RWPE1 (cell line): ENCODE data around the gene SIGLEC1.

ENCODE experiments used
- CTCF ChIA-PET: fragments of 350-600 bp; sonication (Branson Sonifier 250); formaldehyde crosslinking; extraction: SDS; loops from one replicate; lab custom pipeline; 2021; lab: Yijun Ruan, JAX
- POLR2A ChIA-PET: fragments of 400-600 bp; formaldehyde crosslinking; extraction: SDS; loops from one replicate; lab custom pipeline; 2020; ENCODE audit warnings: antibody characterized with exemption; ENCODE audit not compliant: low non-redundant PET; lab: Yijun Ruan, JAX
- DNase-seq: peaks from one replicate; pipeline ENCODE4 v3.0.0; 2012; ENCODE audit warnings: low spot score
- H3K27ac ChIP-seq: fragments of 450-650 bp; 2 replicates; pipeline ENCODE4 v1.5.1; 2017
- TF ChIP-seq, protein P1 (sequence below): fragments of 450-650 bp; conservative IDR thresholded peaks from 2 replicates; pipeline ENCODE4 v1.5.1; 2017; ENCODE audit warnings: low read depth, mild to moderate bottlenecking

SIGLEC1 gene

DNA sequence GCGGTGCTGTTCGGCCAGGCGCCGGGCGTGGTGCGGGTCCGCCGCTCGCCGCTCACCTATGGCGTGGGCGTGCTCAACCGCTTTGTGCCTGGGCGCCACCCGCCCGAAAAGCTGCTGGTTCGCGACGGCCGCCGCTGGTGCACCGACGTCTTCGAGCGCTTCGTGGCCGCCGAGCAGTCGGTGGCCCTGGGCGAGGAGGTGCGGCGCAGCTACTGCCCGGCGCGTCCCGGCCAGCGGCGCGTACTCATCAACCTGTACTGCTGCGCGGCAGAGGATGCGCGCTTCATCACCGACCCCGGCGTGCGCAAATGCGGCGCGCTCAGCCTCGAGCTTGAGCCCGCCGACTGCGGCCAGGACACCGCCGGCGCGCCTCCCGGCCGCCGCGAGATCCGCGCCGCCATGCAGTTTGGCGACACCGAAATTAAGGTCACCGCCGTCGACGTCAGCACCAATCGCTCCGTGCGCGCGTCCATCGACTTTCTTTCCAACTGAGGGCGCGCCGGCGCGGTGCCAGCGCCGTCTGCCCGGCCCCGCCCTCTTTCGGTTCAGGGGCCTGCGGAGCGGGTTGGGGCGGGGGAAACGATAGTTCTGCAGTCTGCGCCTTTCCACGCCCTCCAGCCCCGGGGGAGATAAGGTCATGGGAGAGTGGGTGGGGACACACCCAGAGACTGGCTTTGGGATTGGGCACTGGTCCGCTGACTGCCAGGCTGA lies 39.4 kb upstream of the SIGLEC1 start:
- ChIA-PET POLR2A (no interaction called here), CTCF (interaction anchor here (0.7 to 1.5 kb wide), 6 partner anchors 9 to 103 kb away, joined by 3 to 6 read pairs (median 4); partner anchors contain the start of gene ADISSP)

DNA sequence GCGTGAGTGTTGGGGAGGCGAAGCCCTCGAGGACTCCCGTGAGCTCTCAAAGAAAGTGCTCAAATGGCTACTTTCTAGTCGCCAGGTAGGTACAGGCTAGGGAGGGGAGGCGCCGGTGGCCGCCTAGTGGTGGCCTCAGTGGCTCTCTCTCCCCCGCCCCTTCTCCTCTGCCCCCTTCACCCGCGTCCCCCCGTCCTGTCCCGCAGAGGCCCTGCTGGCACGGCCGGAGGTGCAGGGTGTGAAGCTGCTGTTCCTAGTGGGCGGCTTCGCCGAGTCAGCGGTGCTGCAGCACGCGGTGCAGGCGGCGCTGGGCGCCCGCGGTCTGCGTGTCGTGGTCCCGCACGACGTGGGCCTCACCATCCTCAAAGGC lies 38.9 kb upstream of the SIGLEC1 start:
- DNase-seq = no peak
- no peak overlapping the region for H3K27ac ChIP-seq
- CTCF ChIA-PET = interaction anchor here (0.7 to 1.2 kb wide), 5 partner anchors 9 to 103 kb away, joined by 3 to 6 read pairs (median 5); partner anchors contain the start of gene ADISSP
- TF ChIP-seq, protein P1, sequence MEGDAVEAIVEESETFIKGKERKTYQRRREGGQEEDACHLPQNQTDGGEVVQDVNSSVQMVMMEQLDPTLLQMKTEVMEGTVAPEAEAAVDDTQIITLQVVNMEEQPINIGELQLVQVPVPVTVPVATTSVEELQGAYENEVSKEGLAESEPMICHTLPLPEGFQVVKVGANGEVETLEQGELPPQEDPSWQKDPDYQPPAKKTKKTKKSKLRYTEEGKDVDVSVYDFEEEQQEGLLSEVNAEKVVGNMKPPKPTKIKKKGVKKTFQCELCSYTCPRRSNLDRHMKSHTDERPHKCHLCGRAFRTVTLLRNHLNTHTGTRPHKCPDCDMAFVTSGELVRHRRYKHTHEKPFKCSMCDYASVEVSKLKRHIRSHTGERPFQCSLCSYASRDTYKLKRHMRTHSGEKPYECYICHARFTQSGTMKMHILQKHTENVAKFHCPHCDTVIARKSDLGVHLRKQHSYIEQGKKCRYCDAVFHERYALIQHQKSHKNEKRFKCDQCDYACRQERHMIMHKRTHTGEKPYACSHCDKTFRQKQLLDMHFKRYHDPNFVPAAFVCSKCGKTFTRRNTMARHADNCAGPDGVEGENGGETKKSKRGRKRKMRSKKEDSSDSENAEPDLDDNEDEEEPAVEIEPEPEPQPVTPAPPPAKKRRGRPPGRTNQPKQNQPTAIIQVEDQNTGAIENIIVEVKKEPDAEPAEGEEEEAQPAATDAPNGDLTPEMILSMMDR = no peak
- POLR2A ChIA-PET = no interaction called here

More for the DNA sequence above, 39.4 kb upstream of the SIGLEC1 start:
- peak; percentile 58 for DNase-seq
- H3K27ac ChIP-seq = peak overlapping the region; percentile 23
- TF ChIP-seq, protein P1 = no peak

DNA sequence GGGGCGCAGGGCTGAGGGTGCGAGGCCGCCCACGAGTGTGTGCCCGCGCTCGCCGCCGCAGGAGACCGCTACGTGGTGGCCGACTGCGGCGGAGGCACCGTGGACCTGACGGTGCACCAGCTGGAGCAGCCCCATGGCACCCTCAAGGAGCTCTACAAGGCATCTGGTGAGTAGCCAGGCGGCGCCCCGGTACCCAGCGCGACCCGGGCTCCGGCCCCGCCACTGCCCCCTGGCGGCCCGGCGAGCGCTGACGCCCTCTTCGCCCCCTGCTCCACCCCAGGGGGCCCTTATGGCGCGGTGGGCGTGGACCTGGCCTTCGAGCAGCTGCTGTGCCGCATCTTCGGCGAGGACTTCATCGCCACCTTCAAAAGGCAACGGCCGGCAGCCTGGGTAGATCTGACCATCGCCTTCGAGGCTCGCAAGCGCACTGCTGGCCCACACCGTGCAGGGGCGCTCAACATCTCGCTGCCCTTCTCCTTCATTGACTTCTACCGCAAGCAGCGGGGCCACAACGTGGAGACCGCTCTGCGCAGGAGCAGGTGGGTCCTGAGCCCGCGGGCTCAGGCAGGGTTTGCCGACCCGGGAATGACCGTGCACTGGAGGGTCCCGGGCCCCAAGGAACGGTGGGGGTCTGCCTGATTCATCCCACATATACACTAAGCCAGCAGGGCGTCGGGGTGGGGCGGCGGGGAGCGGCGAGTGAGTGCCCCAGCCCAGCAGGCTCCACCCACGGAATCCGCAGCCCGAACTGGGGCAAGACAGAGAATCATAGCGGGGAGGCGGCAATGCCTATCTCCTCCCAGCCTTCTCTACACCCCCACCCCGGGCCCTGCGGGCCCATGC lies 37.5 kb upstream of the SIGLEC1 start:
- peak; percentile 61 for DNase-seq
- TF ChIP-seq, protein P1 = peak; percentile 81
- ChIA-PET POLR2A (no interaction called here), CTCF (interaction anchor here (0.6 to 2.0 kb wide), 8 partner anchors 9 to 272 kb away, joined by 3 to 11 read pairs (median 4); partner anchors contain the start of genes ADISSP and AP5S1)
- no peak overlapping the region for H3K27ac ChIP-seq

DNA sequence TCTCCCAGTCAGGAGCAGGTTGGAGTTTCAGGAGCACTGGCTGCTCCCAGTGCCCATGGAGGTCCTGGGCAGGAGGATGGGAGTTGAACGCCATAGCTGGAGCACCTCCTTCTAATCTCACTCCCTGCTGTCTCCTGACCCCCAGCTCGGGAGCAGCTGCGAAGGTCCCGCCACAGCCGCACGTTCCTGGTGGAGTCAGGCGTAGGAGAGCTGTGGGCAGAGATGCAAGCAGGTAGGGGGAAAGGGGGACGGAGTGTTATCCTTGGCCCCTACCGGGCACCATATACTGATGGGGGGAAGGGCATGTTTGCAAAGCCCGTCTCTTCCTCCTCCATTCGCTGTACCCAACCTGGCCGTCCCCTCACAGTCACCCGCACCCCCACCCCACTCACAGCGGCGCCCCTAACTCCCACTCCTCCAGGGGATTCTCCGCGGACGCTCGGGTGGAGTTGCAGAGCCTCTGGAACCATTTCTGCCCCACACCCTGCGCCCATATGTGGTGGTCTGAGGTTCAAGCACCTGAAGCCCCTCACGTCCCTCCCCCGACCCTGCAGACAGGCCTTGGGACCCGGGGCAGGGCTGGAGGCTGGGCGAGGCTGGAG lies 36.8 kb upstream of the SIGLEC1 start:
- TF ChIP-seq, protein P1 = no peak
- CTCF ChIA-PET = interaction anchor here (0.6 to 2.0 kb wide), 7 partner anchors 10 to 72 kb away, joined by 3 to 11 read pairs (median 4); partner anchors contain the start of genes ADISSP and AP5S1
- POLR2A ChIA-PET = no interaction called here
- no peak for DNase-seq
- no peak overlapping the region for H3K27ac ChIP-seq

DNA sequence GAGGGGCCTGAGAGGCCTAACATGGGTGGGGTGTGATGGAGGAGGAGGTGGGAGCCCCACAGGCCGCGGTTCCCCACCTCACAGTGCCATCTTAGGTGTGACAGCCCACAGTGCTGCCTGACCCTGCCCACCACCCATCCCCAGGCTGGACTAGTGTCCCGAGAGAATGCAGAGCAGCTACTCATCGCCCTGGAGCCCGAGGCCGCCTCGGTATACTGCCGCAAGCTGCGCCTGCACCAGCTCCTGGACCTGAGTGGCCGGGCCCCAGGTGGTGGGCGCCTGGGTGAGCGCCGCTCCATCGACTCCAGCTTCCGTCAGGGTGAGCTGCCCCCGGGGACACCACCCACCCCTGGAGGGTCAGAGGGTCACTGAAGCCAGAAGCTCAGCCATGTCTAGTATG lies 35.7 kb upstream of the SIGLEC1 start:
- CTCF ChIA-PET = interaction anchor here (0.7 to 2.0 kb wide), 3 partner anchors 38 to 71 kb away, joined by 4 to 11 read pairs (median 5); no protein-coding TSS in a partner anchor
- POLR2A ChIA-PET = interaction anchor here (0.7 kb wide), 1 partner anchor 19 kb away, joined by 3 read pairs; the partner anchor contains the start of gene ADISSP
- H3K27ac ChIP-seq = no peak overlapping the region
- DNase-seq = no peak
- TF ChIP-seq, protein P1 = no peak
